Thoracic aorta (tissue), 2 donors: ENCODE measurements around the gene UQCRFS1. TPM values are rescaled to one million over a fixed set of nuclear protein-coding genes. Genes with fewer than 3 reads are reported as not detected.

Experiments used
- ATAC-seq: fragments of 150-250 bp; one replicate; pipeline ENCODE4 v1.8.0; 2017; ENCODE audit warnings: low read depth; ENCODE audit not compliant: insufficient number of reproducible peaks, low FRiP score
- DNase-seq: peaks from one replicate; pipeline ENCODE4 v3.0.0-alpha.2; 2020; ENCODE audit warnings: low spot score
- H3K27ac ChIP-seq, 2 donors: fragments of 200-600 bp; sonication (generic); 1 replicate in 1 of 2; 2 replicates in 1 of 2; pipeline ENCODE4 v1.5.1; 2016; ENCODE audit warnings: mild to moderate bottlenecking in 2 of 2, moderate library complexity in 2 of 2
- H3K27me3 ChIP-seq: fragments of 200-600 bp; sonication (generic); replicated peaks from 2 replicates; pipeline ENCODE4 v1.6.0; 2016; ENCODE audit warnings: mild to moderate bottlenecking; ENCODE audit not compliant: insufficient read depth
- H3K36me3 ChIP-seq: fragments of 200-600 bp; sonication (generic); one replicate; pipeline ENCODE4 v1.5.1; 2016
- H3K4me1 ChIP-seq, 2 donors: fragments of 200-600 bp; sonication (generic); 1 replicate in 1 of 2; 2 replicates in 1 of 2; pipeline versions ENCODE4 v1.5.1 to v1.6.0; 2016; ENCODE audit warnings: low read depth in 2 of 2, mild to moderate bottlenecking in 1 of 2; ENCODE audit not compliant: control insufficient read depth in 1 of 2
- H3K4me3 ChIP-seq: fragments of 200-600 bp; sonication (generic); 2 replicates; pipeline ENCODE4 v1.5.1; 2016; ENCODE audit warnings: mild to moderate bottlenecking
- H3K9me3 ChIP-seq: fragments of 200-600 bp; sonication (generic); 2 replicates; pipeline ENCODE4 v1.5.1; 2016
- total RNA-seq, 2 donors: library from RNA; depleted of rRNA; stranded (reverse); fragments of >200 nt; gene quantifications; one replicate each; pipeline versions ENCODE4 v1.1.0 to v1.2.3, GENCODE V29; 2016
- TF ChIP-seq, protein P1 (sequence below): fragments of 200-600 bp; sonication (generic); IDR thresholded peaks from one replicate; pipeline ENCODE4 v1.5.1; 2019; ENCODE audit warnings: antibody characterized with exemption

UQCRFS1 gene
- total RNA-seq, 2 donors from 2014 or later: 16.8 to 18.5 TPM

DNA sequence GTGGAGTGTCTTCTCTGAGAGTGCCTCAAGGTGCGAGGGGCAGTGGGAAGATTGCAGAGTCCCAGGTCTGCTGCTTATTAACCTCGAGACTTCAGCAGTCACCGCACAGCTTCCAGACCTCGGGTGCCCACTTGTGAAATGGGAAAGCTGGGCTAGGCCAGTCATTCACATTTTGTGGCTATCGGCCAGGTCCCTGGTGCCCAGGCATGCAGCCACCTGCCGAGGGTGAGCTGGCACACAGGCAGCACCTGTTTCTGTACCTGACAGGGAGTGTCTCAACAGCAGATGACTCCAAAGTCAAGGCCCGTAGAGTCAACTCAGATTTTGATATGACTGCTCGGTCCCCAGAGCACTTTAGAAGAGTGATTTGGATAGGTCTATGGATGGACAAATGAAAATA is 21.9 kb downstream of the UQCRFS1 start:
- no peaks in the 10 kb centered on the region for H3K9me3 ChIP-seq
- H3K27ac ChIP-seq: no peak overlapping the region
- no peak for ATAC-seq
- no peaks in the 10 kb centered on the region for H3K27me3 ChIP-seq
- DNase-seq: no peak
- TF ChIP-seq, protein P1, sequence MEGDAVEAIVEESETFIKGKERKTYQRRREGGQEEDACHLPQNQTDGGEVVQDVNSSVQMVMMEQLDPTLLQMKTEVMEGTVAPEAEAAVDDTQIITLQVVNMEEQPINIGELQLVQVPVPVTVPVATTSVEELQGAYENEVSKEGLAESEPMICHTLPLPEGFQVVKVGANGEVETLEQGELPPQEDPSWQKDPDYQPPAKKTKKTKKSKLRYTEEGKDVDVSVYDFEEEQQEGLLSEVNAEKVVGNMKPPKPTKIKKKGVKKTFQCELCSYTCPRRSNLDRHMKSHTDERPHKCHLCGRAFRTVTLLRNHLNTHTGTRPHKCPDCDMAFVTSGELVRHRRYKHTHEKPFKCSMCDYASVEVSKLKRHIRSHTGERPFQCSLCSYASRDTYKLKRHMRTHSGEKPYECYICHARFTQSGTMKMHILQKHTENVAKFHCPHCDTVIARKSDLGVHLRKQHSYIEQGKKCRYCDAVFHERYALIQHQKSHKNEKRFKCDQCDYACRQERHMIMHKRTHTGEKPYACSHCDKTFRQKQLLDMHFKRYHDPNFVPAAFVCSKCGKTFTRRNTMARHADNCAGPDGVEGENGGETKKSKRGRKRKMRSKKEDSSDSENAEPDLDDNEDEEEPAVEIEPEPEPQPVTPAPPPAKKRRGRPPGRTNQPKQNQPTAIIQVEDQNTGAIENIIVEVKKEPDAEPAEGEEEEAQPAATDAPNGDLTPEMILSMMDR: no peak
- no peak overlapping the region for H3K4me3 ChIP-seq
- no peaks in the 10 kb centered on the region for H3K36me3 ChIP-seq
- H3K4me1 ChIP-seq: no peaks in the 10 kb centered on the region

DNA sequence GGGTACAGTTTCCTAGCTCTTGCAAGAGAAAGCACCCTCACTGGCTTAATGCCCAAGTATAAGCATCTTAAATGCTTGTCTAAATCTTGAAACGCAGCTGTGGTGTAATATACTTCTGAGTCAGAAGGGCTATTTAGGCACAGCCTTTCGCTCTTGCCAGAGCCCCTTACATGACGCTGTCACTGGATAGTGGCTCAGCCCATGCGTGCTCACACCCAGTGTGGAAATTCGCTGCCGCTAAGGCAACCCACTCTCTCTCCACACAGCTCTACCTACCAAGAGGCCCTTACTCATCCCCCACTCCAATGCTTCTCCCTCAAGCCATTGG is 24.0 kb downstream of the UQCRFS1 start:
- ATAC-seq (no peak), DNase-seq (no peak)
- Histone ChIP-seq H3K27ac (no peak overlapping the region), H3K4me1 (no peaks in the 10 kb centered on the region), H3K36me3 (no peaks in the 10 kb centered on the region), H3K9me3 (no peaks in the 10 kb centered on the region), H3K4me3 (no peak overlapping the region), H3K27me3 (no peaks in the 10 kb centered on the region)
- TF ChIP-seq, protein P1: no peak

DNA sequence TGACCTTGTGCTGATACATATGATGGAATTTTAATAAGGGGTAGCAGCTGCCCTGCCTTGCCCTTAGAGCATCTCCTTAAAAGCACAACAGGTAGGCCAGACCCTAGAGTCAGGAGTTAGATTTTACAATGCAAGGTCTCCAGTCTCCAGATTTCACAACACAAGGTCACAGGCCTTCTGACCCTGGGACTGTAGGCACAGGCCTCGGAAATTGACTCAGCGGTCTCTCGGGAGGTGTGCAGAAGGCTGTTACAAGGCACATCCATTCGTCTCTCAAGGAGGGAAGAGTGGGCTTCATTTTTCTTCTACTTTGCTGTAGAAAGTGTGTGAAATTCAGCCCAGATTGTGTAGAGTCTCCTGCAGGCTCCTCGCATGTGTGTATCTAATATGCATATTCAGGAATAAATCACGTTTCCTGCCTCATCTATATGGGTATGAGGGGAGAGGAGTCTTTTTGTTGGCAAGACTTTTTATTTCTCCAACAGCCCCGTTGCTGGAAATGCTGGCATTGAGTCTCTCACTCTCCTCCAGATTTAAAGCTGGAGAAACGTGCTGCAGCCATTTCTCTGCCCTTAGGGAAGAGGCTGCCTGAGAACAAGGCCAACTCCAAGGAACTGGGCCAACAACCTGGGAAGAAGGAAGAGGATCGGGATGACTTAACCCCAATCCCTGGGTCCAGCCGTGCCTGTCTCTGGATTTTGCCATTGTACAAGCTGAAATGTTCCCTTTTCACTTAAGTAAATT is 24.5 kb downstream of the UQCRFS1 start:
- H3K27me3 ChIP-seq: no peaks in the 10 kb centered on the region
- H3K27ac ChIP-seq: no peak overlapping the region
- no peak for ATAC-seq
- H3K4me3 ChIP-seq: no peak overlapping the region
- H3K4me1 ChIP-seq: no peaks in the 10 kb centered on the region
- TF ChIP-seq, protein P1: no peak
- no peaks in the 10 kb centered on the region for H3K36me3 ChIP-seq
- no peak for DNase-seq
- no peaks in the 10 kb centered on the region for H3K9me3 ChIP-seq

DNA sequence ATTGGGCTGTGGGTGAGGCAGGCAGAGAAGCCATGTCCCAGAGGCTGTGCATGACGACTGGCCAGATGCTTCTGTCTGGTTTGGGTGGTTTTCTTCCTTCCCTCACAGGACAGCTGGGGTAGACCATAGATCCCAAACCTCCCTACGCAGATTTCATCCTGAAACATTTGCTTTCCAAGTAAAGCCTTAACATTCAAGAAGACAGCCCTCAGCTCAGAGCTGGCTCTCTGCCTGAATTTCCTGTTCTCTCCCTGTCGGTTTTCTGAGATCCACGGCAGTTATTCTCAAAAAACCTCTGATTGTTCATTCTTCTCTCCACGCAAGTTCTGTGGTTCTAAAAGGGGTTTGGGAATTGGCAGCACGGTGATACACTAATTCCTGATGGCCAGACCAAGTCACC is 25.3 kb downstream of the UQCRFS1 start:
- Histone ChIP-seq H3K27ac (no peak overlapping the region), H3K4me1 (no peaks in the 10 kb centered on the region), H3K9me3 (no peaks in the 10 kb centered on the region), H3K27me3 (no peaks in the 10 kb centered on the region), H3K36me3 (no peaks in the 10 kb centered on the region), H3K4me3 (no peak overlapping the region)
- ATAC-seq (no peak), DNase-seq (no peak)
- TF ChIP-seq, protein P1: no peak

DNA sequence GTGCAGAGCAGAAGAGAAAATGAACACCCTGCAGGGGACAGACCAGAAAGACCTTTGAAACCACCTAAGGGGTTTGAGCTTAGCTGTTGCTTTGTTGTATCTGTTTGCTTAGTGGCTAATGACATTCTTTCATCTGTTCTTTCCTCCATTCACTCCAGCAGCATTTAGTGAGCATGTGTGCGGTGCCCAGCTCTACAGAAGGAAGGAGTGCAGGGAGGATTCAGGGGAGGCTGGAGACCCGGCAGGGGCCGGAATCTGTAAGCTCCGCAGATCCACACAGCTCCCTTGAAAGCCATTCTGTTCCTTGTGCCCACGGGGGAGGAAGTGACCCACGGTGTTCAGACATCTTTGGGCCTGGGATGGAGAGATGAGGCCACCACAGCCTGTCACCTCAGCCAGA is 27.5 kb downstream of the UQCRFS1 start:
- H3K27ac ChIP-seq: no peak overlapping the region
- H3K4me3 ChIP-seq: no peak overlapping the region
- H3K27me3 ChIP-seq: no peaks in the 10 kb centered on the region
- no peak for DNase-seq
- no peaks in the 10 kb centered on the region for H3K9me3 ChIP-seq
- TF ChIP-seq, protein P1: no peak
- no peak for ATAC-seq
- no peaks in the 10 kb centered on the region for H3K4me1 ChIP-seq
- H3K36me3 ChIP-seq: no peaks in the 10 kb centered on the region
